HCT116 (cell line): ENCODE results near the gene SEMA5A. TPM values are rescaled to one million over a fixed set of nuclear protein-coding genes. Genes with fewer than 3 reads are reported as not detected.

Source experiments
- ATAC-seq: fragments of 200-7000 bp; cut with Tn5 transposase; 2 replicates; pipeline ENCODE4 v1.9.1; 2020; ENCODE audit warnings: mild to moderate bottlenecking, moderate library complexity
- BruUV-seq: library from RNA; stranded (reverse); fragments of 400-500 nt; replicated peaks from 2 replicates; lab custom pipeline; 2021; lab: Mats Ljungman, UMichigan
- CTCF ChIA-PET: fragments of 300-600 bp; sonication (Branson Sonifier 250); formaldehyde crosslinking; loops from one replicate; lab custom pipeline; 2021; ENCODE audit warnings: antibody characterized with exemption; lab: Charles Lee
- POLR2A ChIA-PET: fragments of 300-600, 350-600 bp; sonication (Branson Sonifier 250); formaldehyde crosslinking; loops from one replicate; lab custom pipeline; 2021; ENCODE audit warnings: antibody characterized with exemption; lab: Charles Lee
- RAD21 ChIA-PET, 2 experiments: fragments of 300-600 bp; sonication (Branson Sonifier 250); formaldehyde crosslinking; loops; one replicate each; lab custom pipeline; 2023; ENCODE audit warnings: low total read pairs in 2 of 2; ENCODE audit not compliant: uncharacterized antibody in 2 of 2, unreplicated experiment in 2 of 2, low non-redundant PET in 1 of 2; lab: Charles Lee
- DNase-seq: peaks from one replicate; pipeline ENCODE4 v3.0.0-alpha.2; 2010; ENCODE audit warnings: low read depth, low spot score
- H2AFZ ChIP-seq: fragments of 200-600 bp; shearing (Covaris generic), sonication (generic); 2 replicates; pipeline ENCODE4 v1.6.1; 2017; ENCODE audit warnings: low read depth, mixed run types, mixed read lengths, antibody characterized with exemption, low read length; ENCODE audit not compliant: poor library complexity, severe bottlenecking
- H3K27ac ChIP-seq: 2 replicates; pipeline ENCODE4 v1.5.1; 2012; ENCODE audit warnings: low read depth, low read length
- H3K27me3 ChIP-seq: fragments of 200-600 bp; sonication (generic); 2 replicates; pipeline ENCODE4 v1.6.1; 2016; ENCODE audit warnings: mixed run types, low read length, mixed read lengths; ENCODE audit not compliant: insufficient read depth
- H3K36me3 ChIP-seq, 2 experiments: fragments of 200-500 bp in 1 of 2; fragments of 200-600 bp in 1 of 2; sonication (Bioruptor generic) in 1 of 2; sonication (generic) in 1 of 2; 2 replicates each; pipeline versions ENCODE4 v1.5.1 to v1.6.1; 2014 to 2016; ENCODE audit warnings: low read length in 2 of 2, inconsistent platforms in 1 of 2, mixed read lengths in 1 of 2, mixed run types in 1 of 2; ENCODE audit not compliant: insufficient read depth in 2 of 2, control insufficient read depth in 1 of 2
- H3K4me1 ChIP-seq, 2 experiments: fragments of 200-600 bp in 1 of 2; sonication (generic) in 1 of 2; 2 replicates each; pipeline versions ENCODE4 v1.5.1 to v1.6.1; 2012 to 2017; ENCODE audit warnings: low read length in 2 of 2, inconsistent platforms in 1 of 2, mild to moderate bottlenecking in 1 of 2, mixed read lengths in 1 of 2, mixed run types in 1 of 2, moderate library complexity in 1 of 2; ENCODE audit not compliant: insufficient read depth in 2 of 2, control insufficient read depth in 1 of 2
- H3K4me2 ChIP-seq: fragments of 200-600 bp; sonication (generic); 2 replicates; pipeline ENCODE4 v1.6.1; 2017; ENCODE audit warnings: mixed run types, low read length, mixed read lengths
- H3K4me3 ChIP-seq, 2 experiments: fragments of 200-600 bp in 1 of 2; sonication (generic) in 1 of 2; replicated peaks in 1 of 2; 2 replicates each; pipeline ENCODE4 v1.5.1; 2011 to 2016; ENCODE audit warnings: low read length in 2 of 2, control low read depth in 1 of 2, low read depth in 1 of 2, mild to moderate bottlenecking in 1 of 2, mixed read lengths in 1 of 2, mixed run types in 1 of 2
- H3K79me2 ChIP-seq: fragments of 200-600 bp; sonication (generic); 2 replicates; pipeline ENCODE4 v1.6.1; 2017; ENCODE audit warnings: mild to moderate bottlenecking, mixed run types, low read length, moderate library complexity, mixed read lengths; ENCODE audit not compliant: insufficient read depth
- H3K9ac ChIP-seq: fragments of 200-600 bp; sonication (generic); 2 replicates; pipeline ENCODE4 v1.6.1; 2016; ENCODE audit warnings: low read length, mixed read lengths
- H3K9me2 ChIP-seq: fragments of 200-600 bp; sonication (generic), shearing (Covaris generic); 2 replicates; pipeline ENCODE4 v1.6.1; 2017; ENCODE audit warnings: mixed run types, mild to moderate bottlenecking, moderate library complexity; ENCODE audit not compliant: insufficient read depth
- H3K9me3 ChIP-seq, 2 experiments: fragments of 200-500 bp in 1 of 2; fragments of 200-600 bp in 1 of 2; sonication (Bioruptor generic) in 1 of 2; sonication (generic) in 1 of 2; 2 replicates each; pipeline ENCODE4 v1.6.1; 2014 to 2017; ENCODE audit warnings: low read length in 2 of 2, mixed read lengths in 2 of 2, inconsistent platforms in 1 of 2, low read depth in 1 of 2, mild to moderate bottlenecking in 1 of 2, mixed run types in 1 of 2, moderate library complexity in 1 of 2; ENCODE audit not compliant: control insufficient read depth in 1 of 2, insufficient read depth in 1 of 2
- H4K20me1 ChIP-seq: fragments of 200-600 bp; sonication (generic), shearing (Covaris generic); 2 replicates; pipeline ENCODE4 v1.6.1; 2017; ENCODE audit warnings: mixed run types, mild to moderate bottlenecking, moderate library complexity; ENCODE audit not compliant: insufficient read depth
- CEBPB ChIP-seq: IDR thresholded peaks from 2 replicates; pipeline ENCODE4 v1.6.1; 2012; ENCODE audit warnings: low read depth
- ELF1 ChIP-seq: IDR thresholded peaks from 2 replicates; pipeline ENCODE4 v1.6.1; 2012; ENCODE audit warnings: low read depth, borderline replicate concordance
- EZH2phosphoT487 ChIP-seq: fragments of 200-600 bp; IDR thresholded peaks from 2 replicates; pipeline ENCODE4 v1.6.1; 2018; ENCODE audit warnings: antibody characterized with exemption, borderline replicate concordance
- FOSL1 ChIP-seq: IDR thresholded peaks from 2 replicates; pipeline ENCODE4 v1.6.1; 2012; ENCODE audit warnings: low read depth
- JUND ChIP-seq: IDR thresholded peaks from 2 replicates; pipeline ENCODE4 v1.6.1; 2012
- POLR2AphosphoS5 ChIP-seq: IDR thresholded peaks from 2 replicates; pipeline ENCODE4 v1.6.1; 2011; ENCODE audit warnings: mild to moderate bottlenecking, low read depth, low read length, moderate library complexity
- RAD21 ChIP-seq: IDR thresholded peaks from 2 replicates; pipeline ENCODE4 v1.6.1; 2012; ENCODE audit warnings: low read depth, mild to moderate bottlenecking
- SIN3A ChIP-seq: IDR thresholded peaks from 2 replicates; pipeline ENCODE4 v1.6.1; 2012; ENCODE audit warnings: low read depth
- SP1 ChIP-seq: IDR thresholded peaks from 2 replicates; pipeline ENCODE4 v1.6.1; 2012; ENCODE audit warnings: low read depth
- SRF ChIP-seq: IDR thresholded peaks from 2 replicates; pipeline ENCODE4 v1.6.1; 2012; ENCODE audit warnings: low read depth
- ZFX ChIP-seq: fragments of 450-650 bp; IDR thresholded peaks from 2 replicates; pipeline ENCODE4 v1.6.1; 2017
- intact Hi-C: fragments of 100-400 bp; cut with micrococcal nuclease; formaldehyde crosslinking; loops from 2 replicates; pipeline ENCODE4 v1.10.0; 2022
- total RNA-seq: library from RNA; stranded (reverse); gene quantifications from one replicate; pipeline ENCODE4 v1.2.1, GENCODE V29; 2021; ENCODE audit not compliant: unreplicated experiment
- TF ChIP-seq, protein P1 (sequence below): IDR thresholded peaks from 2 replicates; pipeline ENCODE4 v1.6.1; 2012; ENCODE audit warnings: low read depth
- TF ChIP-seq, protein P2 (sequence below): IDR thresholded peaks from 2 replicates; pipeline ENCODE4 v1.6.1; 2012
- TF ChIP-seq, protein P3 (sequence below): IDR thresholded peaks from 2 replicates; pipeline ENCODE4 v1.6.1; 2012

Gene SEMA5A
- total RNA-seq, 1 experiment from 2014 or later: 0.02 TPM

DNA sequence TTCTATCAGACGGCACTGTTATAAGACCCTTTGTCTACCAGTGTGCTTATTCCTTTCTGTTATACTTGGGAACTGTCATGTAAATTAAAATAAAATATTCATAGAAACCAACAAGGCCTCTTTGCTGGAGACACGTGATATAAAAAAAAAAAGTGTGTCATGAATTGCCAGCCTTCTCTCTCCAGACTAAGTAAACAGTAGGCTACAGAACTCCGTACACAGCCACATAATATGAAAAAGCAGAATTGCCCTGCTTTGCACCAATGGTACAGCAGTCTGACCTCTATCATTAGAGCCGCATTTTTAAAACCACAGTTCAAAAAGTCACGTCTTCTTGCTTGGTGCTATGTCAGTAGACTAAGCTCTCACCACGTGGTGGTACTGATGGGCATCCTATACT lies 231.3 kb downstream of the SEMA5A start:
- no peak overlapping the region for H3K9ac ChIP-seq
- no peaks in the 10 kb centered on the region for H3K4me1 ChIP-seq
- H3K4me3 ChIP-seq: no peak overlapping the region
- H4K20me1 ChIP-seq: no peaks in the 10 kb centered on the region
- no peaks in the 10 kb centered on the region for H3K27me3 ChIP-seq
- H3K9me3 ChIP-seq: peaks cover 5 to 9% of the 10 kb centered on the region in 2 experiments; a peak in 2 of 4 replicates
- intact Hi-C loops: no loop called here
- H3K27ac ChIP-seq: no peak overlapping the region
- TF ChIP-seq EZH2phosphoT487 (no peak), SP1 (no peak), SRF (no peak)
- TF ChIP-seq, protein P1, sequence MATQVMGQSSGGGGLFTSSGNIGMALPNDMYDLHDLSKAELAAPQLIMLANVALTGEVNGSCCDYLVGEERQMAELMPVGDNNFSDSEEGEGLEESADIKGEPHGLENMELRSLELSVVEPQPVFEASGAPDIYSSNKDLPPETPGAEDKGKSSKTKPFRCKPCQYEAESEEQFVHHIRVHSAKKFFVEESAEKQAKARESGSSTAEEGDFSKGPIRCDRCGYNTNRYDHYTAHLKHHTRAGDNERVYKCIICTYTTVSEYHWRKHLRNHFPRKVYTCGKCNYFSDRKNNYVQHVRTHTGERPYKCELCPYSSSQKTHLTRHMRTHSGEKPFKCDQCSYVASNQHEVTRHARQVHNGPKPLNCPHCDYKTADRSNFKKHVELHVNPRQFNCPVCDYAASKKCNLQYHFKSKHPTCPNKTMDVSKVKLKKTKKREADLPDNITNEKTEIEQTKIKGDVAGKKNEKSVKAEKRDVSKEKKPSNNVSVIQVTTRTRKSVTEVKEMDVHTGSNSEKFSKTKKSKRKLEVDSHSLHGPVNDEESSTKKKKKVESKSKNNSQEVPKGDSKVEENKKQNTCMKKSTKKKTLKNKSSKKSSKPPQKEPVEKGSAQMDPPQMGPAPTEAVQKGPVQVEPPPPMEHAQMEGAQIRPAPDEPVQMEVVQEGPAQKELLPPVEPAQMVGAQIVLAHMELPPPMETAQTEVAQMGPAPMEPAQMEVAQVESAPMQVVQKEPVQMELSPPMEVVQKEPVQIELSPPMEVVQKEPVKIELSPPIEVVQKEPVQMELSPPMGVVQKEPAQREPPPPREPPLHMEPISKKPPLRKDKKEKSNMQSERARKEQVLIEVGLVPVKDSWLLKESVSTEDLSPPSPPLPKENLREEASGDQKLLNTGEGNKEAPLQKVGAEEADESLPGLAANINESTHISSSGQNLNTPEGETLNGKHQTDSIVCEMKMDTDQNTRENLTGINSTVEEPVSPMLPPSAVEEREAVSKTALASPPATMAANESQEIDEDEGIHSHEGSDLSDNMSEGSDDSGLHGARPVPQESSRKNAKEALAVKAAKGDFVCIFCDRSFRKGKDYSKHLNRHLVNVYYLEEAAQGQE: no peak
- TF ChIP-seq, protein P2, sequence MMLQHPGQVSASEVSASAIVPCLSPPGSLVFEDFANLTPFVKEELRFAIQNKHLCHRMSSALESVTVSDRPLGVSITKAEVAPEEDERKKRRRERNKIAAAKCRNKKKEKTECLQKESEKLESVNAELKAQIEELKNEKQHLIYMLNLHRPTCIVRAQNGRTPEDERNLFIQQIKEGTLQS: no peak
- H3K9me2 ChIP-seq: no peaks in the 10 kb centered on the region
- H2AFZ ChIP-seq: no peak overlapping the region
- BruUV-seq: no TSS peak
- DNase-seq: no peak
- ChIA-PET RAD21 (no interaction called here), CTCF (no interaction called here), POLR2A (no interaction called here)
- no peaks in the 10 kb centered on the region for H3K36me3 ChIP-seq
- H3K4me2 ChIP-seq: no peak overlapping the region
- no peak for ATAC-seq
- H3K79me2 ChIP-seq: no peaks in the 10 kb centered on the region

DNA sequence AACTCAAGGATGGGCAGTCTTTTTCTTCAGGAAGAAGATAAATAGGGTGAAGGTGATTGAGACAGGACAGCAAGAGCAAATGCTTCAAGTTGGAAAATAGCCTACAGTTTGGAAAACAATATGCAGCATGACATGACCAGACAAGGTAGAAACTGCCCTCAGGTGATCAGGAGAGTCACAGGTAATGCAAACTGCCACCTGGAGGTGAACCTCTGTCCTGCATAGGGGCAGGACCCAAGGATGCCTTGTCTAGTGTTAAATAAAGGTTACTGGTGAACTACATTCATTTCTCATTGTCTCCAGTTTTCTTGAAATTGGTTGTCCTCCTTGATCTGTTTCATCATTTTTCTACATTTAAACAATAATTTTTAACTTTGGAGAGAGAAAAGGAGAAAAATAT lies 232.1 kb downstream of the SEMA5A start:
- Histone ChIP-seq H3K9me3 (peaks cover 3 to 13% of the 10 kb centered on the region in 2 experiments; a peak in 2 of 4 replicates), H3K4me2 (no peak overlapping the region), H3K36me3 (no peaks in the 10 kb centered on the region), H3K4me1 (no peaks in the 10 kb centered on the region), H3K9me2 (no peaks in the 10 kb centered on the region), H4K20me1 (no peaks in the 10 kb centered on the region), H2AFZ (no peak overlapping the region), H3K27ac (no peak overlapping the region), H3K4me3 (no peak overlapping the region), H3K79me2 (no peaks in the 10 kb centered on the region), H3K27me3 (no peaks in the 10 kb centered on the region), H3K9ac (no peak overlapping the region)
- RAD21 ChIA-PET: no interaction called here
- intact Hi-C loops: no loop called here
- CTCF ChIA-PET: no interaction called here
- POLR2A ChIA-PET: no interaction called here
- BruUV-seq: no TSS peak
- DNase-seq (no peak), ATAC-seq (no peak)
- TF ChIP-seq RAD21 (no peak), SIN3A (no peak), JUND (no peak), CEBPB (no peak), FOSL1 (no peak), ELF1 (no peak), POLR2AphosphoS5 (no peak), ZFX (no peak)
- TF ChIP-seq, protein P3, sequence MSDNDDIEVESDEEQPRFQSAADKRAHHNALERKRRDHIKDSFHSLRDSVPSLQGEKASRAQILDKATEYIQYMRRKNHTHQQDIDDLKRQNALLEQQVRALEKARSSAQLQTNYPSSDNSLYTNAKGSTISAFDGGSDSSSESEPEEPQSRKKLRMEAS: no peak
- TF ChIP-seq, protein P1: no peak
